Stomach (tissue), 9 donors: ENCODE results near the gene ABCC9. TPM values are rescaled to one million over a fixed set of nuclear protein-coding genes. Genes with fewer than 3 reads are reported as not detected.

Experiments
- DNase-seq, 2 donors: peaks; one replicate each; pipeline versions ENCODE4 v3.0.0 to v3.0.0-alpha.2; 2013 to 2019
- H3K27ac ChIP-seq, 5 donors: fragments of 200-600 bp in 4 of 5; sonication (generic) in 4 of 5; one replicate each; pipeline ENCODE4 v1.5.1; 2013 to 2019; ENCODE audit warnings: mild to moderate bottlenecking in 1 of 5, moderate library complexity in 1 of 5
- H3K27me3 ChIP-seq, 3 donors: fragments of 200-600 bp; sonication (generic); one replicate each; pipeline ENCODE4 v1.5.1; 2017 to 2019; ENCODE audit warnings: mixed run types in 1 of 3
- H3K36me3 ChIP-seq, 4 donors: fragments of 200-600 bp; sonication (generic); 1 replicate in 3 of 4; 2 replicates in 1 of 4; pipeline ENCODE4 v1.5.1; 2016 to 2019
- H3K4me1 ChIP-seq, 4 donors: fragments of 200-600 bp; sonication (generic); one replicate each; pipeline ENCODE4 v1.5.1; 2016 to 2019
- H3K4me3 ChIP-seq, 4 donors: fragments of 200-600 bp; sonication (generic) in 3 of 4; one replicate each; pipeline ENCODE4 v1.5.1; 2016 to 2019; ENCODE audit warnings: mild to moderate bottlenecking in 1 of 4
- H3K9me3 ChIP-seq, 4 donors: fragments of 200-600 bp; sonication (generic); one replicate each; pipeline ENCODE4 v1.5.1; 2016 to 2019
- CTCF ChIP-seq, 7 experiments: fragments of 450-650 bp in 4 of 7; fragments of 200-600 bp in 3 of 7; sonication (generic) in 3 of 7; IDR thresholded peaks; one replicate each; pipeline ENCODE4 v1.5.1; 2016 to 2019; ENCODE audit warnings: antibody characterized with exemption in 7 of 7, control low read depth in 2 of 7, mild to moderate bottlenecking in 1 of 7
- EP300 ChIP-seq: sonication (generic); formaldehyde crosslinking; IDR thresholded peaks from one replicate; pipeline ENCODE4 v1.6.1; 2017; ENCODE audit warnings: antibody characterized with exemption
- POLR2A ChIP-seq, 4 donors: fragments of 450-650 bp; IDR thresholded peaks; one replicate each; pipeline ENCODE4 v1.6.1; 2016; ENCODE audit warnings: antibody characterized with exemption in 4 of 4, control low read depth in 2 of 4, mild to moderate bottlenecking in 1 of 4, moderate library complexity in 1 of 4
- POLR2AphosphoS5 ChIP-seq, 3 donors: sonication (generic); formaldehyde crosslinking; IDR thresholded peaks; one replicate each; pipeline ENCODE4 v1.6.1; 2016; ENCODE audit warnings: antibody characterized with exemption in 3 of 3
- WGBS, 5 donors: extraction: QIAGEN DNeasy Blood & Tissue Kit in 3 of 5; methylation state at CpG; one replicate each; pipeline versions ENCODE4 v1.1.5 to v1.1.7; 2013 to 2018; 5-methylcytosine and 5-hydroxymethylcytosine counted together
- intact Hi-C: fragments of 100-400 bp; cut with DNase I; formaldehyde crosslinking; loops from one replicate; pipeline ENCODE4 v1.15.1; 2023; ENCODE audit warnings: low total_unique reads
- polyA plus RNA-seq, 3 donors: library from polyadenylated mRNA; stranded (reverse); fragments of 200-250 nt; gene quantifications; one replicate each; pipeline ENCODE4 v1.2.3, GENCODE V29; 2013
- total RNA-seq, 5 donors: library from RNA; depleted of rRNA; stranded (reverse); fragments of >200 nt; gene quantifications; one replicate each; pipeline versions ENCODE4 v1.1.0 to v1.2.3, GENCODE V29; 2014 to 2016
- donor health status: healthy with polysubstance abuse.
- donor health status: Bipolar disorder and iron deficiency.
- donor health status: healthy.

ABCC9 gene
- total and polyA plus RNA-seq, 8 donors: 1.2 to 60.1 (median 10.4) TPM

GRCh38 chr12:21852251-21852650, 89.0 kb downstream of the ABCC9 start:
- no peaks in the 10 kb centered on the region for H3K27me3 ChIP-seq
- H3K4me1 ChIP-seq: peaks cover 0 to 6% (median 0%) of the 10 kb centered on the region in 4 donors
- TF ChIP-seq CTCF (IDR thresholded peaks at IDR 0.05): no peak
- TF ChIP-seq EP300: no peak
- TF ChIP-seq POLR2A (IDR thresholded peaks at IDR 0.05): no peak
- no peak for TF ChIP-seq POLR2AphosphoS5 (IDR thresholded peaks at IDR 0.05)
- no peak for DNase-seq
- no peak overlapping the region for H3K27ac ChIP-seq
- intact Hi-C loops: no loop called here
- H3K9me3 ChIP-seq: no peaks in the 10 kb centered on the region
- peaks cover 0 to 6% (median 0%) of the 10 kb centered on the region in 4 donors for H3K36me3 ChIP-seq
- 80 to 89% (median 86%) methylated on average over 5 of the region's 5 CpGs for WGBS, 5 donors
- H3K4me3 ChIP-seq: no peak overlapping the region

DNA sequence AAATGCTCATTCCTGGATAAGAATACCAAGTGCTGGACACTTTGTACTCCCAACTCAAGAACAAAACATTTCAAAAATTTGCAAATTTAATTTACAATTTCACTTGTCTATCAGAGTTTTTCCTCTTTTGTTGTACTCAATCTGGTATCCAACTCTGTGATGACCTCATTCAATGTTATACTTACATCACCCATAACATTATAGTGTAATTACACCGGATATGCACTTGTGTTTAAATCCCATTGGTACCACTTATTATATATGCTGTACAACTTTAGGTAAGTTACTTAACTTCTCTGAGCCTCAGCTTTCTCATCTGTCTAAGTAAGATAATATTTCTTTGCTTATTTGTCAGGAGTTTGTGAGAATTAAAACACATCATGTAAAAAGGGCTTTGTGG, 90.1 kb downstream of the ABCC9 start:
- no peak for TF ChIP-seq POLR2AphosphoS5 (IDR thresholded peaks at IDR 0.05)
- Histone ChIP-seq H3K27me3 (no peaks in the 10 kb centered on the region), H3K4me1 (peaks cover 0 to 6% (median 0%) of the 10 kb centered on the region in 4 donors), H3K36me3 (peaks cover 0 to 6% (median 0%) of the 10 kb centered on the region in 4 donors), H3K27ac (no peak overlapping the region), H3K4me3 (no peak overlapping the region), H3K9me3 (no peaks in the 10 kb centered on the region)
- 85 to 91% (median 89%) methylated on average over 1 of the region's 1 CpG for WGBS, 5 donors
- DNase-seq: no peak
- intact Hi-C loops: no loop called here

- no peak overlapping the region for H3K4me3 ChIP-seq
- WGBS, 5 donors: 39 to 70% (median 50%) methylated on average over 4 of the region's 4 CpGs
- H3K9me3 ChIP-seq: no peaks in the 10 kb centered on the region
- DNase-seq: no peak
- H3K4me1 ChIP-seq: peaks cover 0 to 6% (median 0%) of the 10 kb centered on the region in 4 donors
- no peak overlapping the region for H3K27ac ChIP-seq
- H3K36me3 ChIP-seq: peaks cover 0 to 6% (median 0%) of the 10 kb centered on the region in 4 donors
- intact Hi-C loops: no loop called here
- TF ChIP-seq POLR2AphosphoS5 (IDR thresholded peaks at IDR 0.05) (no peak), EP300 (no peak), POLR2A (IDR thresholded peaks at IDR 0.05) (no peak)
- no peaks in the 10 kb centered on the region for H3K27me3 ChIP-seq
Measured at GRCh38 chr12:21850419-21850818, 90.8 kb downstream of the ABCC9 start.

- Histone ChIP-seq H3K27me3 (no peaks in the 10 kb centered on the region), H3K27ac (no peak overlapping the region), H3K4me3 (no peak overlapping the region), H3K4me1 (peaks cover 0 to 6% (median 0%) of the 10 kb centered on the region in 4 donors), H3K9me3 (no peaks in the 10 kb centered on the region), H3K36me3 (peaks cover 0 to 6% (median 0%) of the 10 kb centered on the region in 4 donors)
- DNase-seq: no peak
- TF ChIP-seq POLR2AphosphoS5 (IDR thresholded peaks at IDR 0.05) (no peak), POLR2A (IDR thresholded peaks at IDR 0.05) (no peak), CTCF (IDR thresholded peaks at IDR 0.05) (no peak), EP300 (no peak)
- 51 to 62% (median 54%) methylated on average over 2 of the region's 2 CpGs for WGBS, 5 donors
- intact Hi-C loops: no loop called here
Measured at GRCh38 chr12:21849878-21850277, 91.3 kb downstream of the ABCC9 start.

DNA sequence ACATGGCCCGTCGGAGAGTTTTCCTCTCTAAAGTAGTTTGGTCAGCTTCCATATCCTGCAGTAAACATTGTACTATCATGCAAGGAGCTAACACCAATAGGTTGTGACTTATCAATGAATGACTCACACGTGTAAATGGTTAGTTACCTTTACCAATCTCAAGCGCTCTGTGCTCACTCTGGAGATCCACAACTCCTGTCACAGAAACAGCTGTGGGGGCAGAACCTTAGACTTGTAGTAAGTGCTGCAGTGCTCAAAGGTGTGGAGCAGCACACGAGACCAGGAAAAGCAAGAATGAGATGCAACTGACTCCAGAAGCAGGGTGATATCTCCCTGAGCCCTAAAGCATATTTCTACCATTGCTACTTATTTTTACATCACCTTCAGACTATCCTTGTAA, 93.0 kb downstream of the ABCC9 start:
- peaks cover 0 to 6% (median 0%) of the 10 kb centered on the region in 4 donors for H3K4me1 ChIP-seq
- DNase-seq: no peak
- H3K4me3 ChIP-seq: no peak overlapping the region
- peaks cover 0 to 6% (median 0%) of the 10 kb centered on the region in 4 donors for H3K36me3 ChIP-seq
- intact Hi-C loops: no loop called here
- no peak for TF ChIP-seq POLR2AphosphoS5 (IDR thresholded peaks at IDR 0.05)
- no peak for TF ChIP-seq CTCF (IDR thresholded peaks at IDR 0.05)
- TF ChIP-seq POLR2A (IDR thresholded peaks at IDR 0.05): no peak
- no peak for TF ChIP-seq EP300
- no peaks in the 10 kb centered on the region for H3K27me3 ChIP-seq
- H3K9me3 ChIP-seq: no peaks in the 10 kb centered on the region
- H3K27ac ChIP-seq: no peak overlapping the region
- WGBS, 5 donors: 51 to 76% (median 57%) methylated on average over 5 of the region's 5 CpGs
